Occipital lobe (tissue), 2 donors: ENCODE data around the gene DDX54. TPM values are rescaled to one million over a fixed set of nuclear protein-coding genes. Genes with fewer than 3 reads are reported as not detected.
A peak's percentile ranks its signal among the peaks of the same experiment; 100 is the strongest.

Experiments used
- DNase-seq: peaks from one replicate; lab custom pipeline; 2025; lab: John Stamatoyannopoulos, UW
- total RNA-seq: library from RNA; depleted of rRNA; stranded (reverse); fragments of >200 nt; gene quantifications from one replicate; pipeline ENCODE4 v1.2.3, GENCODE V29; 2014

DDX54 gene, protein sequence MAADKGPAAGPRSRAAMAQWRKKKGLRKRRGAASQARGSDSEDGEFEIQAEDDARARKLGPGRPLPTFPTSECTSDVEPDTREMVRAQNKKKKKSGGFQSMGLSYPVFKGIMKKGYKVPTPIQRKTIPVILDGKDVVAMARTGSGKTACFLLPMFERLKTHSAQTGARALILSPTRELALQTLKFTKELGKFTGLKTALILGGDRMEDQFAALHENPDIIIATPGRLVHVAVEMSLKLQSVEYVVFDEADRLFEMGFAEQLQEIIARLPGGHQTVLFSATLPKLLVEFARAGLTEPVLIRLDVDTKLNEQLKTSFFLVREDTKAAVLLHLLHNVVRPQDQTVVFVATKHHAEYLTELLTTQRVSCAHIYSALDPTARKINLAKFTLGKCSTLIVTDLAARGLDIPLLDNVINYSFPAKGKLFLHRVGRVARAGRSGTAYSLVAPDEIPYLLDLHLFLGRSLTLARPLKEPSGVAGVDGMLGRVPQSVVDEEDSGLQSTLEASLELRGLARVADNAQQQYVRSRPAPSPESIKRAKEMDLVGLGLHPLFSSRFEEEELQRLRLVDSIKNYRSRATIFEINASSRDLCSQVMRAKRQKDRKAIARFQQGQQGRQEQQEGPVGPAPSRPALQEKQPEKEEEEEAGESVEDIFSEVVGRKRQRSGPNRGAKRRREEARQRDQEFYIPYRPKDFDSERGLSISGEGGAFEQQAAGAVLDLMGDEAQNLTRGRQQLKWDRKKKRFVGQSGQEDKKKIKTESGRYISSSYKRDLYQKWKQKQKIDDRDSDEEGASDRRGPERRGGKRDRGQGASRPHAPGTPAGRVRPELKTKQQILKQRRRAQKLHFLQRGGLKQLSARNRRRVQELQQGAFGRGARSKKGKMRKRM
- 12.0 TPM for total RNA-seq

DNA sequence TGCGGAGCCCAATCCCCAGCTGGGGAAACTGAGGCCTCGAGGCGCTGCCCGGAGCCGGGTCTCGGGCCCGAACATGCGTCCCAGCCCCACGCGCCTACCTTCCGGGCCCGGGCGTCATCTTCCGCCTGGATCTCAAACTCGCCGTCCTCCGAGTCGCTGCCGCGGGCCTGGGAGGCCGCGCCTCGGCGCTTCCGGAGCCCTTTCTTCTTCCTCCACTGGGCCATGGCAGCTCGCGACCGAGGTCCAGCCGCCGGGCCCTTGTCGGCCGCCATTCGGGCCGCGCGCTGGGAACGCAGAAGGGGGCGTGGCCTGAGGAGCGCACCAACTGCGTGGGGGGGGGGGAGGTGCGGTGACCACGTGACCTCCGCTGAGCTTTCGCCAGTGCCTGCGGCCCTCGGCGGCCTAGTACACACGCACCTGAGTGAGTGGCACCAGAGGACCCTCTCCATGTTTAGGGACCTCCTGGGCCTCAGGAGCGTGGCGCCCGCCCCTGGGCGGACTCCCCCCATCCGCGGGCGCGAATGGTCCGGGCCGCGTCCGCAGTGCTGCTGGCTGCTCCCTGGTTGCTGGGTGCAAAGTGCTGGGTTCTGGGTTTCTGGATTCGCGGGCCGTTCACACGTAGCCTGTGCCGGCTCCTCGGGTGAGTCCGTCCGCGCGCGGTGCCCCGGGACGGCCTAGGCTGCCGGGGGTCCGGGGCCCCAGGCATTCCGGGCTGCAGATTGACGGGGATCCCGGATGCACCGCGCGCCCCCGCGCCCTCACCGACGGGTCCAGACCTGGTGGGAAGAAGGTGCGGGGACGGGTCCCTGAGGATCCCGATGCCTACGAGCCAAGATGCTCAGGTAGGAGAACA is at the start of gene DDX54, which contains the start of gene RITA1:
Gene DDX54, minus strand, starts transcription at position 299 of the 853 bp plus-strand sequence. Its CDS starts 27 bp downstream, at position 272.
Gene RITA1, plus strand, starts transcription at position 542 of the 853 bp plus-strand sequence. CDS start 1,026 bp downstream, outside the sequence.
- DNase-seq: peak; percentile 77

DNA sequence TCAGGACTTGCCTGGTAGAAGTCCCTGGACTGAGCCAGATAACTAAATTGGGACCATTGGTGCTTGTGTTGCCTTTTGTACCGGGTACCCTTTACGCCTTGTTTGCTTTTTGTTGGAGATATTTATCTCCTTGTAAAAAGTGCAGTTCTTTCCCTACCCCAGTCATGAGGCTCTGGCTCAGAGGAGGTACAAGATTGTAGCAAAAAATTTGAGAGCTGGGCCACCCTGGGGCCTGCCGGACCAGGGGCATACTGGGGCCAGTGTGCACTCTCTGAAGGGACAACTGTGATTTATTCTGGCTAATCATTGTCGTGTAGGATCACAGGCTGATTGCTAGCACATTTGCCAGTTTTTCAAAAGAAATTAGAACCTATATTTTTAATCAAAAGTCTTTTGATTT is 49.2 kb upstream of the DDX54 start:
- no peak for DNase-seq

DNA sequence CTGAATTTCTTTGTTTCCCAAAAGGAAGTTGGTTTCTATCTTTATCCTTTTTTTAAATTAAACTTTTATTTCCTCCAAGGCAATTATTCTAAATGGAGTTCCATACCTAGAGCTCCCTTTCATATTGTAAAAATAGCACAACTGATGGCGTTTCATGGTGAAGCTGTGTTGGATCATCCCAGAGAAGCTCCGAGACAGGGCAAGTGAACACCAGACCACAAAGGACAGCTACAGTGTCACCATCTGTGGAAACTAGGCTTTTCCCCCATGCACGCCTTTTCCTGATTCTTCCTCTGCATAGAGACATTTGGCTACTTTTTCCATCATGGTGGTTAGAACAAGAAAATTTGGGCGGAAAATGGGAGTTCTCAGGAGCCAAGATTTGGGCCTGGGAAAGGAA is 48.7 kb upstream of the DDX54 start:
- no peak for DNase-seq

DNA sequence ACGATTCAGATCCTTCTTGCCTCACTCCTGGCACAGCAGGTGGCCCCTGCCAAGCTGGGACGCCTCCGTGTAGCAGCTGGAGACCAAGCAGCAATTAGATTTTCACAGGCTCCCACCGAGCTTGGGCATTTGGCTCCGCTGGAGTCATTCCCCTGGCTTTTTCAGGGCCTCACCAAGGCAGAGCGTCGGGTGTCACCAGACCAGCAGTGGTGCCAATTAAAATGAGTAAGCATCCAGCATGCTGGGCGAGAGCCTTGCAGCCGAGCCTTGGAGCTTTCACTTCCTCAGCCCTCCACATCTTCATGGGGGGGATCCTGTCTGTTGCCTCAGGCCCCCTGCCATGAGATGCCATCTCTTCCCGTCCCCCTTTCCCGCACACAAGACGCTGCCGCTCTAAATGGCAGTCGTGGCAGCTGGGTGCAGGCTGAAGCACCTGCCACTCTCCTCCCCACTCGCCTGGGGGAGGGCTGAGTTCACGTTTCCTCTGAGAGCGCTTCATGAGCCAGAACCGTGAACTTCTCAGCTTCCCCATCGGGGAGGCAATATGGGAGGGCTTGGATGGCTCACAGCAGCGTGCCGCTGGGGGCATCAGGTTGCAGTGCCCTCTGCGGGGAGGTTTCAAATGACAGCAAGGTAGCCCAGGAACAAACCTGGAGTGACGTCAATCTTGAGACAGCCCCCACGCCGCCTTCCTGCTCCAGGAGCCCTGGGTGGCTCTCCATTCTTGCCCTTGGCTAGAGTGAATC is 47.7 kb upstream of the DDX54 start:
- peak; percentile 67 for DNase-seq

DNA sequence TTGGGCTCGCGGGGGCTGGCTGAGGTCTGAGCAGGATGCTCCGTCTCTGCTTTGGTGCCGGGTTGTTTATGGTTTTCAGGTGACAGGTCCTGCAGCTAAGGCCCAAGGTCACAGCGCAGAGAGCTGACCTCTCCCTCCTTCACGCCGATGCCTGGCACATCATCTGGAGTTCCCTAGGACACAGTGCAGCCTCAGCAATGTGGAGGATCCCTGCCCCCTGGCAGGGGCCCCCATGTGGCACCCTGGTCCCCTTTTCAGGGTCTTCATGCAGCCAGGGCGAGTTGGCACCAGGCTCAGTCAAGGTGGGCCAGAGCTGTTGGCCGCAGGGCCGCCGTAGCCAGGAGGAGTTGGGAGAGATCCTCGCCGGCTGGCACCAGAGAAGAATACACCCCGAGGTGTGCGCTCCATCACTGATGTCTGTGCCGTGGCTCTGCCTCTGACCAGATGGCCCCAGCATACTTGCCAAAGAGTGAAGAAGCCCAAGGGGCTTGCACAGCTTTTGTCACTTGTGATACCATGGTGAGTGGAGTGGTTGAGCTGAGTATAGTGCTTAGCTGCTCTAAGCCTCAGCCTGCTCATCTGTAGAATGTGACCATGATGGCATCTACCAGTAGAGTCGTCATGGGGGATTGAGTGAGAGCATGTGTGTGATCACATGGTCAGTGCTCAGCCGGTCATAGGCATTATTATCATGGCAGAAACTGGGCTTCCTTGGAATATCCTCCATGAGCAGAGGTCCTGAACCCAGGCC is 47.0 kb upstream of the DDX54 start:
- DNase-seq: no peak

DNA sequence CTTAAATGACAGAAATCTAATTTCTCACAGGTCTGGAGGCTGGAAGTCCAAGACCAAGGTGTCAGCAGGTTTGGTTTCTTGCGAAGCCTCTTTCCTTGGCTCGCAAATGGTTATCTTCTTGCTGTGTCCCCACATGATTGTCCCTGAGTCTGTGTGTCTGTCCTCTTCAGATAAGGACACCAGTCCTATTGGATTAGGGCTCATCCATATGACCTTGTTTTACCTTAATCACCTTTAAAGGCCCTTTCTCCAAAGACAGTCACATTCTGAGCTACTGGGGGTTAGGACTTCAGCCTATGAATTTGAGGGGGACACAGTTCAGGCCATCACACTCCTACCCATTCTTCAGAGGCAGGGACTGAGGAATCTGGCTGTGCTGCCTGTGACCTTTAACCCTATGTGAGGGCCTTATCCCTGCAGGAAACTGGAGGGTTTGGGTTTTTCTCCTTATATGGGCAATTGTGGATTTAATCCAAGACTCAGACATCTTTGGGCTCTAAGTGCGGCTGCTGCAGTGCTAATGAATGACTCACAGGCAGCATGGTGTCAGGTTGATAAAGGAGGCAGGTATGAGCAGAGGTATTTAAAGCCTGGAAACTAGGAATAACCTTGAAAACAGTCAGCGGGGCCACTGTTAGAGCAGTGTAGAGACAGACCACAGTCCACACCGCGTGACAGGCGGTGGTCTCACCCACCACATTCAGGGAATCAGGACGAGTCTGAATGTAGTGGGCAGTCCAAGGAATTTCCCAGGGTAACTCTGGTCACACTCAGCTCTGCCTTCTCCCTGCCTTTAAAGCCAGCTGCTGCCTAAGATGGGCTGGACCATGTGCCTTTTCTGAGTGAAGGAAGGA is 46.2 kb upstream of the DDX54 start:
- no peak for DNase-seq

DNA sequence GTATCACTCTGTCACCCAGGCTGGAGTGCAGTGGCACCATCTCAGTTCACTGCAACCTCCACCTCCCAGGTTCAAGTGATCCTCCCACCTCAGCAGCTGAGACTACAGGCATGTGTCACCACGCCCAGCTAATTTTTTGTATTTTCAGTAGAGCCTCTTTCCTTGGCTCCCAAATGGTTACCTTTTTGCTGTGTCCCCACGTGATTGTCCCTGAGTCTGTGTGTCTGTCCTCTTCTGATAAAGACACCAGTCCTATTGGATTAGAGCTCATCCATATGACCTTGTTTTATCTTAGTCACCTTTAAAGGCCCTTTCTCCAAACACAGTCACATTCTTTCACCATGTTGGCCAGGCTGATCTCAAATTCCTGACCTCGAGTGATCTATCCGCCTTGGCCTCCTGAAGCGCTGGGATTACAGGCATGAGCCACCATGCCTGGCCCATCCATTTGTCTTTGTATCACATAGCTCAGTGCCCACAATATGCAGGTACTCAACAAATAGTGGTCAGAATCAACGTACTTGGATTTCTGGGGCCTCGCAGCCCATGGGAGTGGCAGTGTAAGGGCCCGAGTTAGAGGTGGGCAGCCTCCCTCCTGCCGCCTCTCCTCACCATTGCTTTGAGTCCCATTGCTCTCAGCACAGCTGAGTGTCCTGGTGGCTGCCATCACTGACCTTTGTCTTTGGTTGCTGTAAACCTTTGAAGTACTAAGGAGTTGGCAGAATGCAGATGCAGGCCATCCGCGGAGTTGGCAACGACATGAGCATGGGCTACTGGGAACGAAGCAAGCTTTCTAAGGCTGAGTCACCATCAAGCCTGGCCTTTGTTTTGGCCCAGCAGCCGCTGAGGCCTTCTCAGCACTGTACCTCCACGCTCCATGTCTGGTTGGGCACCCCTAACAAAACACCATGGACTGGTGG is 45.3 kb upstream of the DDX54 start:
- no peak for DNase-seq

DNA sequence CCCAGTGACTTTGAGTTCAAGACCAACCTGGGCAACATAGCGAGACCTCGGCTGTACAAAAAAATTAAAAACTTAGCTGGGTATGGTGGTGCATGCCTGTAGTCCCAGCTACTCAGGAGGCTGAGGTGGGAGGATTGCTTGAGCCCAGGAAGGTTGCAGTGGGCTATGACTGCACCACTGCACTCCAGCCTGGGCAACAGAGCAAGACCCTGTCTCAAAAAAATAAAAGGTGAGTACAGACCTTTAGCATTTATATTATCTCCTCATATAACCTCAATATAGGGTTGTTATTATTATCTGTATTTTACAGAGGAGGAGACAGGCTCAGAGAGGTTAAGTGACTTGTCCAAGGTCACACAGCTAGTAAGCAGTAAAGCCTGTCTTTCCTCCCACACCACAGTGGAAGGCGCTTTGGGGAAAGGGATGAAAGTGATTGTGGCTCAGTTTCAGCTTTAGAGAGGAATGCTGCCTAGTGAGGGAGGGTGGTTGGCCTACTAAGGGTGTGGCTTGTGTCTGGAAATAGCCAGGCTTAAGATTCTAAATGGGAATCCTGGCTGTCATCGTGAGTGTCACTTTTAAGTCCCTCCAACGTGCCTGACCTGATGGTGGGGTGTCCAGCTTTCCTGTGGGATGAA is 43.2 kb upstream of the DDX54 start:
- DNase-seq: no peak

DNA sequence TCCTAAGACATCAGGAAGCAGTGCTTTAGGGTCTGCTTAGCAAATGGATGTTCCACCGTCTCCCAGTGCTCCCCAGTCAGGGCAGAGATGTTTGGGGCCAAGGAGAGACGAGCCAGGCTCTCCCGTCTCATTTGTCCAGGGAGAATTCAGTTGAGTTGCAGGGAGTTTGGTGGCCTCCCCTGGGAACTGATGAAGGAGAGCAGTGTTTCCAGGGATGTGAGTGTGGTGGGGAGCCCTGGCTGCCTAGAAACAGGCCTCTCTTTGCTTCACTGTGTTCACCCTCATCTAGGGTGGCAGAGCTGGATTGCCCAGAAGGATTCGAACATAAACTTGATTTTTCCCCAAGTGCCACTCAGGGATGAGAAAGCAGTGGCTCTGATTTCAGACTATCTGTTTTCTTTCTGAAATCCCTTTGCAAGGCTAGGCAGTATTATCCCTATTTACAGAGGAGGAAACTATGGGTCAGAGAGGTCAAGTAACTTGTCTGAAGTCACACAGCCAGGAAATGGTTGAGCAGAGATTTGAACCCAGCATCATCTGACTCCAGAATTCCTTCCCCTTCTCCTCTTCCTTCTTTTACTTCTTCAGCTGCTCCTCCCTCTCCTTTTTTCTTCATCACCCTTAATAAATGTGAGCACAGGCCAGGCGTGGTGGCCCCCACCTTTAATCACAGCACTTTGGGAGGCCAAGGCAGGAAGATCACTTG is 42.6 kb upstream of the DDX54 start:
- DNase-seq: no peak

DNA sequence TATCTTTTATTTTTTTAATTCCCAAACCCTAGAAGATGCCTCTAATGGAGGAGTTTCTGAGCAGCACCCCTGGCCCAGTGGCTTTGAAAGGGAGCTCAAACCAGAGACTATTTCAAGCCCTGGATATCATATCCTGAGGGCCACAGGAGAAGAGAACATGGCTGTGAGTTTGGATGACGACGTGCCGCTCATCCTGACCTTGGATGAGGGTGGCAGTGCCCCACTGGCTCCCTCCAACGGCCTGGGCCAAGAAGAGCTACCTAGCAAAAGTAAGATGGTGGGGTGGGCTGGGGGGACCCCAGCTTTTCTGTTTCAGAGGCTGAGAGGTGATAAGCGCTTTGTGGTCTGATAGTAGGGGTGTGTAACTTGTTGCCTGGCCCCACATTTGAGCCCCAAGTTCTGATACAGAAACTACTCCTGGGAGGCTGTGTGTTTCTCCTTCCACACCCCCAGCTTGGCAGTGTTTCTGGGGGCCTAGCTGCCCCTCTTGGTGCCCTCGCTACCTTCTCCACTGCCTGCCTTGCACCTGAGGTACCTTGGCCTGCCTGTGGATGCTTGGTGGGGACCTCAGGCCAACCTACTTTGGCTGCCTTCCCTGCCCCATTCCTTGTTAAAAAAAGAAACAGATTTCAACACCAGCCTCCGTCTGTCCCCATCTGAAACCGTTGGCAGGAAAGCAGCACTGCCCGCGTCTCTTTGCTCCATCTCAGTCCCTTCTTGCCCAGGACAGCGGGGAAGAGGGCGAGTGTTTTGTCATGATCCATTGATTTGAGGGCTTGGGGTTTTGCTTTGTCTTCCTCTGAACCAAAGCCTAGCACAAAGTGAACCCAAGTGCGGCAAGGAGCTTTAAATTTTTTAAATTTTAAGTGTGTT is 41.7 kb upstream of the DDX54 start:
- DNase-seq: peak; percentile 19

DNA sequence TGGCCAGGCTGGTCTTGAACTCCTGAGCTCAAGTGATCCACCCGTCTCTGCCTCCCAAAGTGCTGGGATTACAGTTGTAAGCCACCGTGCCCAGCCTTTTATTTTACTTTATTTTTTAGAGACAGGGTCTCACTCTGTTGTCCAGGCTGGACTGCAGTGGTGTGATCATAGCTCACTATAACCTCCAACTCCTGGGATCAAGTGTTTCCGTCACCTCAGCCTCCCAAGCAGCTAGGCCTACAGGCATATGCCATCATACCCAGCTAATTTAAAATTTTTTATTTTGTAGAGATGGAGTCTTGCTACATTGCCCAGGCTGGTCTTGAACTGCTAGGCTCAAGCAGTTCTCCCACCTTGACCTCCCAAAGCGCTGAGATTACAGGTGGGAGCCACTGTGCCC is 39.7 kb upstream of the DDX54 start:
- DNase-seq: no peak

DNA sequence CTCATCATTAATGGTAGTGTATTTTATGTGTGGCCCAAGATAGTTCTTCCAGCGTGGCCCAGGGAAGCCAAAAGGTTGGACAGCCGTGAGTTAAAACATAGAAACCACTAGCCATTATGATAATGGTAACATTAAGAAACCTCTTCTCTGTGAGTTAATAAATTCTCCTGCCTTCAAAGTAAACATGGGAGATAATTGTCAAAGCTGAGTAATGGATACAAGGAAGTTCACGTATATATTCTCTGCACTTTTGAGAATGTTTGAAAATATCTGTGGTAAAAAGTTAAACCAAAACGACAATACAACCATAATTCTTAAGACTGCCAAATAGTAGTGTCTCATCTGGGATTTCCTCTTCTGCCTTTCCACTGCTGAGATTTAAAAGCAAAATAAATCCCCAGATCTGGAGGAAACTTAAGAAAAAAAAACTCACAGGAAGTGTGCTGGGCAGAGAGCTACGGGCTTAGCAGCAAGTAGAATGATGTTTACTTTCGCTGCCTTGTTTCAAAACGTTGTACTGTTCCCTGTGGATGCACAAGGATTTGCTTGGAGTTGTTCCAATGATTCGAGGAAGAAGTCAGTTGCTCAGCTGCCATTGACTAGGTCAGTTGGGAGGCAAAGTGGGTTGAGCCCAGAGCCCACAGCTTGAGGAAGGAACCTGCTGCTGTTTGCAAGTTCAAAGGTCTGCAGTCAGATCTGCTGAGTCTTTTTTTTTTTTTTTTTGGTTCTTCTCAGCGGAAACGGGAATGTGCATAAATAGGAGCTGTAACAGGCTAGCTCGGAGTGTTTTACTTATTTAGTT is 37.7 kb upstream of the DDX54 start:
- DNase-seq: no peak

DNA sequence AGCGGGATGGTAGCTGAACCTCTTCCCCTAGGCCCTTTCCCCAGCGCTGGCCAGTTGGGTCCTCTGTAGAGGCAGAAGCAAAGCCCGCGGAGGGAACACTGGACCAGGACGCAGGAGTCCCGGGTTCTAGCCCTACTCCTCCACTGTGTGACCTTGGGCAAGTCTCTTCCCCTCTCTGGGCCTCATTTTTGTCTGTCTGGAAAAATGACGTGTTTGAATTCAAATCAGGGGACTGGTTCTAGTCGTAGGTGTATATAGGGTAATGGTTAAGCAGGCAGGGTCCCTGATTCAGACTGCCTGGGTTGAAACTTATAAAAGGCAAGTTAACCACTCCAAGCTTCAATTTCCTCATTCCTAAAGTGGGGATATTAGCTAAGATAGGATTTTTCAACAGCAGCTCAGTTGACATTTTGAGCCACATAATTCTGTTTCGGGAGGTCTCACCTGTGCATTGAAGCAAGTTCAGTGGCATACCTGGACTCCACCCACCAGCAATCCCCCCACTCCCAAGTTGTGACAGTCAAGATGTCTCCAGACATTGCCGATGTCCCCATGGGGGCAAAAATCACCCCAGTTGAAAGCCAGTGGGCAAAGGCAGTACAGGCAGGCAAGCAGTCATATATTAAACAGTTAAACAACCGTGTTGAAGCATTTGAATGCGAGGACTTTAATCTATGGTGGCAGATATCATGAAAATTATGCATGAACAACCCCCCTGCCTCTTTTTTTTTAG is 36.9 kb upstream of the DDX54 start:
- no peak for DNase-seq
